SK-N-SH treated with all-trans-retinoic acid at 6 μM for 48 hours (cell line): ENCODE results near the gene LRCH1.

Experiments
- ATAC-seq: fragments of 200-7000 bp; cut with Tn5 transposase; 3 replicates; pipeline ENCODE4 v1.9.1; 2020; ENCODE audit warnings: mild to moderate bottlenecking, moderate library complexity
- ARNTL ChIP-seq: fragments of 450-650 bp; formaldehyde crosslinking; IDR thresholded peaks from 2 replicates; pipeline ENCODE4 v1.5.0; 2020; ENCODE audit warnings: low read depth, mild to moderate bottlenecking, moderate library complexity, borderline replicate concordance
- BACH2 ChIP-seq: fragments of 250-450 bp; sonication (Bioruptor Pico); IDR thresholded peaks from 2 replicates; pipeline ENCODE4 v1.9.0; 2021; ENCODE audit warnings: mild to moderate bottlenecking, borderline replicate concordance
- CREB5 ChIP-seq: fragments of 250-450 bp; sonication (Bioruptor Pico); IDR thresholded peaks from 2 replicates; pipeline ENCODE4 v1.5.1; 2020; ENCODE audit warnings: low read depth, mild to moderate bottlenecking, moderate library complexity
- CSDC2 ChIP-seq: fragments of 250-450 bp; sonication (Bioruptor Pico); IDR thresholded peaks from 2 replicates; pipeline ENCODE4 v1.5.0; 2020; ENCODE audit warnings: mild to moderate bottlenecking, moderate library complexity
- ESRRG ChIP-seq: fragments of 250-450 bp; sonication (Bioruptor Pico); IDR thresholded peaks from 2 replicates; pipeline ENCODE4 v1.6.1; 2021; ENCODE audit warnings: mild to moderate bottlenecking
- GLIS3 ChIP-seq: fragments of 250-450 bp; sonication (Bioruptor Pico); IDR thresholded peaks from 2 replicates; pipeline ENCODE4 v1.5.0; 2020; ENCODE audit warnings: mild to moderate bottlenecking, moderate library complexity
- OSR1 ChIP-seq: fragments of 250-450 bp; sonication (Bioruptor Pico); IDR thresholded peaks from 2 replicates; pipeline ENCODE4 v1.8.0; 2022; ENCODE audit warnings: moderate library complexity, mild to moderate bottlenecking, inconsistent platforms
- PPARA ChIP-seq: fragments of 250-450 bp; sonication (Bioruptor Pico); IDR thresholded peaks from 2 replicates; pipeline ENCODE4 v1.5.0; 2020; ENCODE audit warnings: mild to moderate bottlenecking, borderline replicate concordance
- RARB ChIP-seq: fragments of 250-450 bp; sonication (Bioruptor Pico); IDR thresholded peaks from 2 replicates; pipeline ENCODE4 v1.8.0; 2021; ENCODE audit warnings: mild to moderate bottlenecking, moderate library complexity
- SNAI2 ChIP-seq: fragments of 250-450 bp; sonication (Bioruptor Pico); IDR thresholded peaks from 2 replicates; pipeline ENCODE4 v1.5.0; 2020; ENCODE audit warnings: mild to moderate bottlenecking, moderate library complexity
- TCF4 ChIP-seq: fragments of 250-450 bp; sonication (Bioruptor Pico); IDR thresholded peaks from 2 replicates; pipeline ENCODE4 v1.8.0; 2021; ENCODE audit warnings: mild to moderate bottlenecking, moderate library complexity, borderline replicate concordance
- TOX ChIP-seq: fragments of 250-450 bp; sonication (Bioruptor Pico); IDR thresholded peaks from 2 replicates; pipeline ENCODE4 v1.8.0; 2021; ENCODE audit warnings: mild to moderate bottlenecking, moderate library complexity, borderline replicate concordance
- ZC3H10 ChIP-seq: fragments of 250-450 bp; sonication (Bioruptor Pico); IDR thresholded peaks from 2 replicates; pipeline ENCODE4 v1.5.1; 2021; ENCODE audit warnings: mild to moderate bottlenecking, moderate library complexity
- ZFP3 ChIP-seq: fragments of 250-450 bp; sonication (Bioruptor Pico); IDR thresholded peaks from 2 replicates; pipeline ENCODE4 v1.5.0; 2020; ENCODE audit warnings: mild to moderate bottlenecking, moderate library complexity
- ZNF565 ChIP-seq: fragments of 450-650 bp; formaldehyde crosslinking; conservative IDR thresholded peaks from 2 replicates; pipeline ENCODE4 v1.5.0; 2020; ENCODE audit warnings: low read depth, mild to moderate bottlenecking, moderate library complexity
- ZNF70 ChIP-seq: fragments of 450-650 bp; formaldehyde crosslinking; IDR thresholded peaks from 2 replicates; pipeline ENCODE4 v1.5.0; 2020; ENCODE audit warnings: mild to moderate bottlenecking, moderate library complexity
- ZNF8 ChIP-seq: fragments of 450-650 bp; formaldehyde crosslinking; IDR thresholded peaks from 2 replicates; pipeline ENCODE4 v1.5.0; 2020; ENCODE audit warnings: mild to moderate bottlenecking, moderate library complexity
- TF ChIP-seq, protein P1 (sequence below): fragments of 250-450 bp; sonication (Bioruptor Pico); IDR thresholded peaks from 2 replicates; pipeline ENCODE4 v1.8.0; 2021; ENCODE audit warnings: low read depth, mild to moderate bottlenecking, moderate library complexity, borderline replicate concordance
- TF ChIP-seq, protein P2 (sequence below): fragments of 250-450 bp; sonication (Bioruptor Pico); IDR thresholded peaks from 2 replicates; pipeline ENCODE4 v1.5.0; 2020; ENCODE audit warnings: mild to moderate bottlenecking, moderate library complexity
- TF ChIP-seq, protein P3 (sequence below): fragments of 250-450 bp; sonication (Bioruptor Pico); IDR thresholded peaks from 2 replicates; pipeline ENCODE4 v1.5.1; 2021; ENCODE audit warnings: mild to moderate bottlenecking, moderate library complexity
- TF ChIP-seq, protein P4 (sequence below): fragments of 250-450 bp; sonication (Bioruptor Pico); IDR thresholded peaks from 2 replicates; pipeline ENCODE4 v1.8.0; 2020; ENCODE audit warnings: mild to moderate bottlenecking, moderate library complexity, borderline replicate concordance

Gene LRCH1

DNA sequence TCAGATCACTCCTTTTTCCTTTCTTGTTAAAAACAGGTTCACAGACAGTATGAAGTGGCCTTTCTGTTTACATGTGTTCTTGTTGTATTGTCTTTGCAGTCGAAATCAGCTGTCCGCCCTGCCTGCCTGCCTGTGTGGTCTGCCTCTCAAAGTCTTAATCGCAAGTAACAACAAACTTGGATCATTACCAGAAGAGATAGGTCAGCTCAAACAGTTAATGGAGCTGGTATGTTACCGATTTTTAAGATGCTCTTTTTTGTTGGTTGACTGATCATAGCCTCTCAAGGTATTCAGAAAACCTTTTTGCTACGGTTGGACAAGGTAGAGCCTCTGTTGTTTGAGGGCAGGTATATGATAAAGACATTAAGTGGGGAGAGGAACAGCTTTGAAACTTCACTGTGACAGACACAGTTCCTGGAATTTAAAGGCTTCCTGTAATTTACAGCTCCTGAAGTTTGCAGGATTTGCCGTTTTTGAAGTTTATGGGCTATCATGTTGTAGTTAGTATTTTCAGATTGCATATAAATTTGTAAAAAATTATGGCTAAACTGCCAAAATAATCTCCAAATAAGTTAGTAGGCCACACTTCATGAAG is 116.1 kb downstream of the LRCH1 start:
- TF ChIP-seq PPARA (CRISPR knock-in tag) (no peak), TOX (no peak), ZNF565 (CRISPR knock-in tag) (no peak), OSR1 (CRISPR knock-in tag) (no peak), ZC3H10 (CRISPR knock-in tag) (no peak), ARNTL (CRISPR knock-in tag) (no peak), ESRRG (CRISPR knock-in tag) (no peak), TCF4 (CRISPR knock-in tag) (no peak), ZNF8 (CRISPR knock-in tag) (no peak), SNAI2 (no peak), RARB (CRISPR knock-in tag) (no peak), CREB5 (CRISPR knock-in tag) (no peak), CSDC2 (CRISPR knock-in tag) (no peak), ZFP3 (CRISPR knock-in tag) (no peak), ZNF70 (no peak), BACH2 (CRISPR knock-in tag) (no peak)
- TF ChIP-seq, protein P1, sequence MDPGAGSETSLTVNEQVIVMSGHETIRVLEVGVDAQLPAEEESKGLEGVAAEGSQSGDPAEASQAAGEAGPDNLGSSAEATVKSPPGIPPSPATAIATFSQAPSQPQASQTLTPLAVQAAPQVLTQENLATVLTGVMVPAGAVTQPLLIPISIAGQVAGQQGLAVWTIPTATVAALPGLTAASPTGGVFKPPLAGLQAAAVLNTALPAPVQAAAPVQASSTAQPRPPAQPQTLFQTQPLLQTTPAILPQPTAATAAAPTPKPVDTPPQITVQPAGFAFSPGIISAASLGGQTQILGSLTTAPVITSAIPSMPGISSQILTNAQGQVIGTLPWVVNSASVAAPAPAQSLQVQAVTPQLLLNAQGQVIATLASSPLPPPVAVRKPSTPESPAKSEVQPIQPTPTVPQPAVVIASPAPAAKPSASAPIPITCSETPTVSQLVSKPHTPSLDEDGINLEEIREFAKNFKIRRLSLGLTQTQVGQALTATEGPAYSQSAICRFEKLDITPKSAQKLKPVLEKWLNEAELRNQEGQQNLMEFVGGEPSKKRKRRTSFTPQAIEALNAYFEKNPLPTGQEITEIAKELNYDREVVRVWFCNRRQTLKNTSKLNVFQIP (CRISPR knock-in tag) = no peak
- TF ChIP-seq, protein P2, sequence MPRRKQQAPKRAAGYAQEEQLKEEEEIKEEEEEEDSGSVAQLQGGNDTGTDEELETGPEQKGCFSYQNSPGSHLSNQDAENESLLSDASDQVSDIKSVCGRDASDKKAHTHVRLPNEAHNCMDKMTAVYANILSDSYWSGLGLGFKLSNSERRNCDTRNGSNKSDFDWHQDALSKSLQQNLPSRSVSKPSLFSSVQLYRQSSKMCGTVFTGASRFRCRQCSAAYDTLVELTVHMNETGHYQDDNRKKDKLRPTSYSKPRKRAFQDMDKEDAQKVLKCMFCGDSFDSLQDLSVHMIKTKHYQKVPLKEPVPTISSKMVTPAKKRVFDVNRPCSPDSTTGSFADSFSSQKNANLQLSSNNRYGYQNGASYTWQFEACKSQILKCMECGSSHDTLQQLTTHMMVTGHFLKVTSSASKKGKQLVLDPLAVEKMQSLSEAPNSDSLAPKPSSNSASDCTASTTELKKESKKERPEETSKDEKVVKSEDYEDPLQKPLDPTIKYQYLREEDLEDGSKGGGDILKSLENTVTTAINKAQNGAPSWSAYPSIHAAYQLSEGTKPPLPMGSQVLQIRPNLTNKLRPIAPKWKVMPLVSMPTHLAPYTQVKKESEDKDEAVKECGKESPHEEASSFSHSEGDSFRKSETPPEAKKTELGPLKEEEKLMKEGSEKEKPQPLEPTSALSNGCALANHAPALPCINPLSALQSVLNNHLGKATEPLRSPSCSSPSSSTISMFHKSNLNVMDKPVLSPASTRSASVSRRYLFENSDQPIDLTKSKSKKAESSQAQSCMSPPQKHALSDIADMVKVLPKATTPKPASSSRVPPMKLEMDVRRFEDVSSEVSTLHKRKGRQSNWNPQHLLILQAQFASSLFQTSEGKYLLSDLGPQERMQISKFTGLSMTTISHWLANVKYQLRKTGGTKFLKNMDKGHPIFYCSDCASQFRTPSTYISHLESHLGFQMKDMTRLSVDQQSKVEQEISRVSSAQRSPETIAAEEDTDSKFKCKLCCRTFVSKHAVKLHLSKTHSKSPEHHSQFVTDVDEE (CRISPR knock-in tag) = no peak
- TF ChIP-seq, protein P3, sequence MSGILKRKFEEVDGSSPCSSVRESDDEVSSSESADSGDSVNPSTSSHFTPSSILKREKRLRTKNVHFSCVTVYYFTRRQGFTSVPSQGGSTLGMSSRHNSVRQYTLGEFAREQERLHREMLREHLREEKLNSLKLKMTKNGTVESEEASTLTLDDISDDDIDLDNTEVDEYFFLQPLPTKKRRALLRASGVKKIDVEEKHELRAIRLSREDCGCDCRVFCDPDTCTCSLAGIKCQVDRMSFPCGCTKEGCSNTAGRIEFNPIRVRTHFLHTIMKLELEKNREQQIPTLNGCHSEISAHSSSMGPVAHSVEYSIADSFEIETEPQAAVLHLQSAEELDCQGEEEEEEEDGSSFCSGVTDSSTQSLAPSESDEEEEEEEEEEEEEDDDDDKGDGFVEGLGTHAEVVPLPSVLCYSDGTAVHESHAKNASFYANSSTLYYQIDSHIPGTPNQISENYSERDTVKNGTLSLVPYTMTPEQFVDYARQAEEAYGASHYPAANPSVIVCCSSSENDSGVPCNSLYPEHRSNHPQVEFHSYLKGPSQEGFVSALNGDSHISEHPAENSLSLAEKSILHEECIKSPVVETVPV (CRISPR knock-in tag) = no peak
- TF ChIP-seq, protein P4, sequence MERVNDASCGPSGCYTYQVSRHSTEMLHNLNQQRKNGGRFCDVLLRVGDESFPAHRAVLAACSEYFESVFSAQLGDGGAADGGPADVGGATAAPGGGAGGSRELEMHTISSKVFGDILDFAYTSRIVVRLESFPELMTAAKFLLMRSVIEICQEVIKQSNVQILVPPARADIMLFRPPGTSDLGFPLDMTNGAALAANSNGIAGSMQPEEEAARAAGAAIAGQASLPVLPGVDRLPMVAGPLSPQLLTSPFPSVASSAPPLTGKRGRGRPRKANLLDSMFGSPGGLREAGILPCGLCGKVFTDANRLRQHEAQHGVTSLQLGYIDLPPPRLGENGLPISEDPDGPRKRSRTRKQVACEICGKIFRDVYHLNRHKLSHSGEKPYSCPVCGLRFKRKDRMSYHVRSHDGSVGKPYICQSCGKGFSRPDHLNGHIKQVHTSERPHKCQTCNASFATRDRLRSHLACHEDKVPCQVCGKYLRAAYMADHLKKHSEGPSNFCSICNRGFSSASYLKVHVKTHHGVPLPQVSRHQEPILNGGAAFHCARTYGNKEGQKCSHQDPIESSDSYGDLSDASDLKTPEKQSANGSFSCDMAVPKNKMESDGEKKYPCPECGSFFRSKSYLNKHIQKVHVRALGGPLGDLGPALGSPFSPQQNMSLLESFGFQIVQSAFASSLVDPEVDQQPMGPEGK (CRISPR knock-in tag) = no peak
- ATAC-seq = no peak

DNA sequence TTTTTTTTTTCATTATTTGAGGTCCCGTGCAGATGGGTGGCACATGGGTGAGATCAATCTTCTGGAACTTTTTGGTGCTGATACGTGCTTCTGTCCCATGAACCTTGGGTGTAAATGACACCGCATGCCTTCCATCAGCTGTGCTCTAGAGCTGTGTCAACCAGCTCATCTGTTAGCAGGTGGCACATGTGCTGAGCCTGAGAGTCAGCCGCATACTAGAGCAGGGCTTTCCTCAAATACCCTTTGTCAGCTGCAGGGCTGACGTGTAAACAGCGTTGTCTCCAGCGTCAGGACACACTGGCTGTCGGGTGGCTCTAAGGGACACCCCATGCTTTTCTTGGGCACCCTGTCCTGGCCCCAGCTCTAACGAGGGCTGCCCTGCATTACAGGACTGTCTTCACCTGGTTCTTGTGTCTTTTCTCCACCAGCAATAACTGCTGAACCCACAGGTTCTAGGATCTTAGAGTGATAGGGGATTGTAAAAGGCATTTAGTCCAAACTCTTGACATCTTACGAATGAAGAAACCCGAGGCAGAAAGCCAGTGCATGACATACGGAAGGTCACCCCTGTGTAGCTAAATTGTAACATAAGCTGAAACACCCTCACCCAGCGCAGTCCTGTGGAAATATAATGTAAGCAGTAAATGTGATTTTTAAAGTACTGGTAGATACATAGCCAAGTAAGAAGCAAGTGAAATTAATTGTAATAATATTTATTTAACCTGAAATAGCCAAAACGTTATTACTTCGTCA is 119.5 kb downstream of the LRCH1 start:
- ATAC-seq = no peak
- no peak for TF ChIP-seq RARB (CRISPR knock-in tag)
- no peak for TF ChIP-seq ESRRG (CRISPR knock-in tag)
- TF ChIP-seq PPARA (CRISPR knock-in tag) = no peak
- no peak for TF ChIP-seq SNAI2
- no peak for TF ChIP-seq TOX
- TF ChIP-seq, protein P4 (CRISPR knock-in tag) = no peak
- TF ChIP-seq ZFP3 (CRISPR knock-in tag) = no peak
- TF ChIP-seq, protein P1 (CRISPR knock-in tag) = no peak
- TF ChIP-seq, protein P2 (CRISPR knock-in tag) = no peak
- no peak for TF ChIP-seq GLIS3 (CRISPR knock-in tag)
